HG03432 (cell line): Measurements from ENCODE around the gene TEAD1.
"Not testable (repeated sequence)": the region's sequence is repeated elsewhere in the genome, so short reads cannot be mapped to it uniquely, and the experiment has no call there.

Experiments used
- ATAC-seq: cut with Tn5 transposase; IDR thresholded peaks from one replicate; pipeline ENCODE4 v1.9.1; 2021; ENCODE audit warnings: mild to moderate bottlenecking, moderate library complexity; ENCODE audit not compliant: unreplicated experiment

TEAD1 gene

GRCh38 chr11:12733091-12733490 lies 58.9 kb downstream of the TEAD1 start:
- ATAC-seq = no peak

- no peak for ATAC-seq
These were observed 60.4 kb downstream of the TEAD1 start for GRCh38 chr11:12734625-12735024.

- ATAC-seq = no peak
These were observed 61.0 kb downstream of the TEAD1 start for GRCh38 chr11:12735262-12735661.

- ATAC-seq = no peak
These were observed 62.8 kb downstream of the TEAD1 start for GRCh38 chr11:12737024-12737423.

GRCh38 chr11:12741671-12742216 lies 67.5 kb downstream of the TEAD1 start:
- ATAC-seq = no peak

GRCh38 chr11:12743834-12744449 lies 69.7 kb downstream of the TEAD1 start:
- ATAC-seq = no peak

- ATAC-seq = no peak
These were observed 70.7 kb downstream of the TEAD1 start for GRCh38 chr11:12744826-12745502.

- ATAC-seq = no peak
These were observed 71.6 kb downstream of the TEAD1 start for GRCh38 chr11:12745787-12746186.

GRCh38 chr11:12746593-12747097 lies 72.4 kb downstream of the TEAD1 start:
- no peak for ATAC-seq

GRCh38 chr11:12748561-12748960 lies 74.3 kb downstream of the TEAD1 start:
- no peak for ATAC-seq

- no peak for ATAC-seq
These were observed 75.2 kb downstream of the TEAD1 start for GRCh38 chr11:12749442-12749841.

GRCh38 chr11:12750181-12750580 lies 76.0 kb downstream of the TEAD1 start:
- no peak for ATAC-seq

- ATAC-seq = no peak
These were observed 78.8 kb downstream of the TEAD1 start for GRCh38 chr11:12752868-12753524.

GRCh38 chr11:12754021-12754420 lies 79.8 kb downstream of the TEAD1 start:
- no peak for ATAC-seq

- no peak for ATAC-seq
These were observed 80.5 kb downstream of the TEAD1 start for GRCh38 chr11:12754582-12755234.

- no peak for ATAC-seq
These were observed 81.6 kb downstream of the TEAD1 start for GRCh38 chr11:12755510-12756453.

- no peak for ATAC-seq
These were observed 82.2 kb downstream of the TEAD1 start for GRCh38 chr11:12756454-12756806.

- no peak for ATAC-seq
These were observed 82.6 kb downstream of the TEAD1 start for GRCh38 chr11:12756867-12757266.

- no peak for ATAC-seq
These were observed 83.2 kb downstream of the TEAD1 start for GRCh38 chr11:12757416-12757815.

GRCh38 chr11:12758117-12758516 lies 83.9 kb downstream of the TEAD1 start:
- ATAC-seq = not testable (repeated sequence)
